Osteocyte (in vitro differentiated cells): Measurements from ENCODE around the gene TMEM45A. TPM values are rescaled to one million over a fixed set of nuclear protein-coding genes. Genes with fewer than 3 reads are reported as not detected.
"Not testable (repeated sequence)": the region's sequence is repeated elsewhere in the genome, so short reads cannot be mapped to it uniquely, and the experiment has no call there.

Source experiments
- DNase-seq: peaks from one replicate; pipeline ENCODE4 v3.0.0; 2021; ENCODE audit warnings: mixed read lengths; ENCODE audit not compliant: unreplicated experiment; ENCODE audit errors: extremely low spot score
- H3K27ac Mint-ChIP-seq: one replicate; pipeline ENCODE4 v1.8.0; 2021; ENCODE audit warnings: mild to moderate bottlenecking, mixed read lengths; ENCODE audit not compliant: unreplicated experiment
- H3K27me3 Mint-ChIP-seq: one replicate; pipeline ENCODE4 v1.8.0; 2021; ENCODE audit warnings: mixed read lengths; ENCODE audit not compliant: unreplicated experiment
- H3K36me3 Mint-ChIP-seq: one replicate; pipeline ENCODE4 v1.8.0; 2021; ENCODE audit warnings: mixed read lengths; ENCODE audit not compliant: unreplicated experiment
- H3K4me1 Mint-ChIP-seq: one replicate; pipeline ENCODE4 v1.8.0; 2021; ENCODE audit warnings: mixed read lengths; ENCODE audit not compliant: unreplicated experiment
- H3K4me3 Mint-ChIP-seq: one replicate; pipeline ENCODE4 v1.8.0; 2021; ENCODE audit warnings: mild to moderate bottlenecking, moderate library complexity, mixed read lengths; ENCODE audit not compliant: unreplicated experiment
- H3K9me3 Mint-ChIP-seq: one replicate; pipeline ENCODE4 v1.8.0; 2021; ENCODE audit warnings: mixed read lengths; ENCODE audit not compliant: unreplicated experiment
- CTCF ChIP-seq: fragments of 200-600 bp; sonication (generic); IDR thresholded peaks from 2 replicates; pipeline ENCODE4 v1.5.0; 2021; ENCODE audit warnings: antibody characterized with exemption, mild to moderate bottlenecking, moderate library complexity
- total RNA-seq: library from RNA; stranded (reverse); gene quantifications from 2 replicates; pipeline ENCODE4 v1.2.1, GENCODE V29; 2021

Gene TMEM45A
- total RNA-seq, 1 donor from 2014 or later = 29.1 TPM

- peaks cover 6% of the 10 kb centered on the region for H3K4me1 Mint-ChIP-seq
Observed at GRCh38 chr3:100537646-100538338, 45.4 kb downstream of the TMEM45A start.

GRCh38 chr3:100538339-100538706 is 45.9 kb downstream of the TMEM45A start:
- H3K27me3 Mint-ChIP-seq = no peaks in the 10 kb centered on the region
- peaks cover 12% of the 10 kb centered on the region for H3K9me3 Mint-ChIP-seq
- no peak overlapping the region for H3K4me3 Mint-ChIP-seq
- H3K4me1 Mint-ChIP-seq = peaks cover 6% of the 10 kb centered on the region
- peaks cover 13% of the 10 kb centered on the region for H3K36me3 Mint-ChIP-seq
- no peak for DNase-seq
- no peak for TF ChIP-seq CTCF
- no peak overlapping the region for H3K27ac Mint-ChIP-seq

More at GRCh38 chr3:100537646-100538338, 45.4 kb downstream of the TMEM45A start:
- Mint-ChIP-seq H3K36me3 (peaks cover 13% of the 10 kb centered on the region), H3K9me3 (peaks cover 12% of the 10 kb centered on the region), H3K4me3 (no peak overlapping the region), H3K27me3 (no peaks in the 10 kb centered on the region), H3K27ac (no peak overlapping the region)
- no peak for TF ChIP-seq CTCF
- no peak for DNase-seq

GRCh38 chr3:100540791-100541334 is 48.4 kb downstream of the TMEM45A start:
- H3K4me1 Mint-ChIP-seq = peaks cover 4% of the 10 kb centered on the region

GRCh38 chr3:100541428-100541827 is 49.0 kb downstream of the TMEM45A start:
- Mint-ChIP-seq H3K36me3 (peaks cover 19% of the 10 kb centered on the region), H3K9me3 (peaks cover 12% of the 10 kb centered on the region)
- H3K27me3 Mint-ChIP-seq, DNase-seq, H3K4me1 Mint-ChIP-seq, H3K4me3 Mint-ChIP-seq, H3K27ac Mint-ChIP-seq: not testable (repeated sequence)

More at GRCh38 chr3:100540791-100541334, 48.4 kb downstream of the TMEM45A start:
- H3K27ac Mint-ChIP-seq = no peak overlapping the region
- H3K9me3 Mint-ChIP-seq = peaks cover 12% of the 10 kb centered on the region
- no peak overlapping the region for H3K4me3 Mint-ChIP-seq
- no peak for TF ChIP-seq CTCF
- no peaks in the 10 kb centered on the region for H3K27me3 Mint-ChIP-seq
- no peak for DNase-seq
- peaks cover 19% of the 10 kb centered on the region for H3K36me3 Mint-ChIP-seq

GRCh38 chr3:100545371-100545770 is 53.0 kb downstream of the TMEM45A start:
- peaks cover 6% of the 10 kb centered on the region for H3K9me3 Mint-ChIP-seq
- no peak for TF ChIP-seq CTCF
- no peaks in the 10 kb centered on the region for H3K27me3 Mint-ChIP-seq
- H3K4me3 Mint-ChIP-seq = no peak overlapping the region
- H3K27ac Mint-ChIP-seq = no peak overlapping the region
- no peak for DNase-seq
- H3K36me3 Mint-ChIP-seq = peaks cover 13% of the 10 kb centered on the region
- H3K4me1 Mint-ChIP-seq = peaks cover 4% of the 10 kb centered on the region
